Stimulated activated CD4-positive, alpha-beta T cell treated with anti-CD3 and anti-CD28 coated beads, Interleukin-12 subunit alpha, Interleukin-12 subunit beta, amount 100 ng/mL, for 24 hours (primary cell): ENCODE data around the gene DUSP1.

Source experiments
- DNase-seq, 2 experiments: peaks; one replicate each; pipeline ENCODE4 v3.0.0-alpha.2; 2020; ENCODE audit warnings: low read depth in 2 of 2

DUSP1 gene

DNA sequence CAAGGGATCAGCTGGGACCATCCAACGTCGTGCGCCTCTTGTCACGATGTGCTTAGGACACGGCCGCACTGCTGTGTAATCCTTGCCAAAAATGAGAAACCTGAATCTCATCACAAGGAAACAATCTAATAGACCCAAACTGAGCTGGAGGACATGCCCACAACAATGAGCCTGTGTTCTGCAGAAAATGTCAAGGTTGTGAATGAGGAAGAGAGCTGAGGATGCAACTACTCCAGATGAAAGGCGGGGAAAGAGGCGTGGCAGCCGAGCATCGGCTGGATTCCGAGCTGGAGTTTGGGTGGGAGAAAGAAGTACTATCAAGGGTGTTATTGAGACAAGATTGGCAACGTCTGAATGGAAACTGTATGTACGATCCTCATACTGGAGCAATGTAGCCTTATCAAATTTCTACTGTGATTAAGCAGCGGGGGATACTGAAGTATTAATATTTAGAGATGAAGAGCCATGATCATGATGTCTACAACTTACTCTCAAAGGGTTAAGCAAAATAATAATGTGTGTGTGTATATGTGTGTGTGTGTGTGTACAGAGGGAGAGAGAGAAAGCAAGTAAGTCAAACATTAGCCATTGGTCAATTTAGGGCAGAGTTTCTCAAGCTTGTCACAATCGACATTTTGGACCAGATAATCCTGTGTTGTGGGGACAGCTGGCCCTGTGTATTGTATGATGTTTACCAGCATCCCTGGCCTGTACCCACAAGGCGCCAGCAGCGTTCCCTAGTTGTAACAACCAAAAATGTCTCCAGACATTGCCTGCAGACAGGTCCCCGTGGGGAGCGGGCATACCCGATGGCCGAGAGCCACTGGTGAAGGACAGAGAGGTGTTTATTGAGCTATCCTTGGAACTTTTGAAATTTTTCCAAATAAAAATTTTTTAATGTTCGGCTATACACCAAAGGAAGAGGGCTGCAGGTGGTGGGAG lies 46.5 kb downstream of the DUSP1 start:
- DNase-seq, result no peak

DNA sequence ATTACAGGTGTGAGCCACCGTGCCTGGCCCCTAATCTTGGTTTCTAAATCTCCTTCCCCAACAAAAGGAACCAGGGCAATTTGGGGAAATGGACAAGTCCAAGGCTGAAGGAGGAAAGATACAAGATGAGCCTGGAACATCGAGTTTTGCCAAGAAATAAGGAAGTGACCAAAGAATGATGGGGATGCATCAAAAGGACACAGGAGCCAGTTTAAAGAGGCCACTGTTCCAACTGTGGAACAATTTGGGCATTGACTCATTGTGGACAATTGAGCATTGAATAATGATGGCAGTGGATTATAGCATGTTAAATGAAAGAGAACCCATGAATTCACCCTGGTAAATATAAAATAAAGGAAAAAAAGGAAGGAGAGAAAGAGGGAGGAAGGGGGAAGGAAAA lies 47.5 kb downstream of the DUSP1 start:
- DNase-seq, result no peak

DNA sequence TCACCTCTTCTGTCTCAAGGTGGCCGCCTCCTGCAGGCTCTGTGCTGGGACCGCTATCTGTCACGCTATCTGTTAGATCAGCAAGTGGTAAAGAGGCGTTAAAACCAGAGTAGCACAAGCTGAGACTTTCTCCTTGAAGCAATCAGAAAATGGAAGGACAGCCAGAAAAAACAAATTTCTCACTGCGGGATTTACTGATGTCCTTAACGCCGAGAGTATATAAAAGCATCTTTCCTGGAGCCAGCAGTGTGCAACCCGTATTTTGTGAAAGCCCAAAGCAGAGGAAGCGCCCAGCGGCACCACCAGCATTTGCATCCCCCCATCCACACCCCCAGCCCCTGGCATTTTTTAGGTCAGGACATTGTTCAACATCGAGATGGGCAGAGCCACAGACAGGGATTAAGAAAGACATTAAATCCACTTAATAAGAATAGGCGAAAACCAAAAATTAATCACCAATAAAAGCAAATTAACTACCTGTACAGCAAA lies 48.6 kb downstream of the DUSP1 start:
- no peak for DNase-seq

DNA sequence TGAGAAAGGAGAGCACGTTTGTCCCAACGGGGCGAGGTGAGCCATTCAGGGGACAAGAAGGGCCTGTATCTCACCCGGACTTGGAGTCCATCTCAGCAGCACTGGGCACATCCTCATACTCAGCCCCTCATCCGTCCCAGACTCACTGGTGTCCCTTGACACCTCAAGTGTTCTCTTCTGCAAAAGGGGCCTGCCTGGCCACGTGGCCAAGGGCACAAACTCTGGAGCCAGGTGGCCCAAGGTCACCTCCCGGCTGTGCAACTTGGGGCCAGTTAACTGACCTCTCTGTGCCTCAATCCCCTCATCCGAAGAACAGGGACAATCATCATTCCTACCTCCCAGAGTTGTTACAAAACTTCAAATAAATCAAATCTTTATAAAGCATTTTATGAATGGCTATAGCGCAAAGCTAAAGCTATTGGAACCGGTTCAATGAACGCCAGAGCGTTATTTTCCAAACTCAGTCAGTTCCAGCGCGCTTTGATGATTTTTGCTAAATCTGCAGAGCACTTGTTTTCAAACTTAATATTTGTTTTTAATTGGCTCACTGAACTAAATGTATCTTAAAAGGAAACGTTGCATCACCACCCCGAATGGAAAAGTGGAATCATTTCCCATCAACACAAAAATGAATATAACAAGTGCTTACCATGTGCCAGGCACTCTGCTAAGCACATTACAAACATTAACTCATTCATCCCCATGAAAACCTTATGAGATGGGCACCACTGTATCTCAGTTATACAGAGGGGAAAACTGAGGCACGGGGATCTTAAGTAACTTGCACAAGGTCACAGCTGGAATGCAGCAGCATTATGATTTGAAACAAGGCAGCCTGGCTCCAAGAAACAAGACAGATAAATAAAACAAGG lies 49.3 kb downstream of the DUSP1 start:
- DNase-seq, result no peak

DNA sequence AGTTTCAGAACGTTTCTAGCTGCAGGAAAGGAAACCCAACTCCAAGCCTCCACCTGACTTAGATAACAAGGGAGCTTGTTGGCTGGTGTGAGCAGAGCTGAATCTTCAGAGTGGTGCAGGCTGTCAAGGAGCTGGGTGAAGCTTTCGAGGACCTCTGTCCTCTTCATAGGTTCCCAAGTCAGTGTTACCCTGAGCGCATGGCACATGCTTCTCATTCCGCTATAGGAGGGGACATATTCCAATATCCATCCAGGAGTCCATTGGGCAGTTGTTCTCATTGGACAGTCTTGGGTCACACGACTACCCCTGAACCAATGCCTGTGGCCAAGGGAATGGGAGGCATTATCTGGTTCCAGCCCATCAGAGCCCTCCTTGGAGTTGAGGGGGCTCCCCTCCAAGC lies 50.3 kb downstream of the DUSP1 start:
- no peak for DNase-seq

DNA sequence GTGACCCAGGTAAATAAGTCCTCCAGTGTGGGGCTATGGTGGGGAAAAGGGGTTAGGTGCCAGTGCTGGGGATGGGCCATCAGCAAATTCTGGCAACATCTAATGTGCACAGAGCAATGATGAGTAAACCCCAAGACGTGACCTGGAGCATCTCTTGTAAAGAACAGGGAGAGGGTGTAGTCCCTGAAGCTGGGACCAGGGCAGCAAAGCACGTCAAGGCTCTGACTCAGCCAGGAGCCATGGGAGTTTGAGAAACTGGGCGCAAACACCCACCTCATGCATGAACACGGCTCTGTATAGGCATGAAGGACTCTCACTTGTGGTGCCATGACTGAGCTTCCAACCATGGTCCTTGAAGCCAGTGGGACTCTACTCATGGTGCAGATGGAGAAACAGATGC lies 51.8 kb downstream of the DUSP1 start:
- DNase-seq, result no peak

DNA sequence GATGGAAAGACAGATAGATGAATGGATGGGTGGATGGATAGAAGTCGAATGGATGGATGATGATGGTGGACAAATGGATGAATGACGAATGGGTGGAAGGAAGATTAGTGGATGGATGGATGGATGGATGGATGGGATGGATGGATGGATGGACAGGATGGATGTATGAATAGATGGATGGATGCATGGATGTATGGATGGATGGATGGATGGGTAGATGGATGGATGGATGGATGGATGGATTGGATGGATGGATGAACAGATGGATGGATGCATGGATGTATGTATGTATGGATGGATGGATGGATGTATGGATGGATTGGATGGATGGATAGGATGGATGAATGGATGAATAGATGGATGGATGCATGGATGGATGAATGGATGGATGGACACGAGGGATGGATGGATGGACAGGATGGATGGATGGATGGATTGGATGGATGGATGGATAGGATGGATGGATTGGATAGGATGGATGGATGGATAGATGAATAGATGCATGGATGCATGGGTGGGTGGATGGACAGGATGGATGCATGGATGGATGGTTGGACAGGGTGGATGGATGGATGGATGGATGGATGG lies 52.4 kb downstream of the DUSP1 start:
- no peak for DNase-seq
